Stimulated activated CD4-positive, alpha-beta T cell treated with anti-CD3 and anti-CD28 coated beads, Interleukin-12 subunit alpha, Interleukin-12 subunit beta, amount 100 ng/mL, for 4 hours (primary cell): ENCODE measurements around the gene OR9G1.
"Not testable (repeated sequence)": the region's sequence is repeated elsewhere in the genome, so short reads cannot be mapped to it uniquely, and the experiment has no call there.

Source experiments
- DNase-seq: peaks from one replicate; pipeline ENCODE4 v3.0.0-alpha.2; 2020

Gene OR9G1

GRCh38 chr11:56698795-56699194 is at the start of gene OR9G1:
Gene OR9G1, plus strand, starts transcription at chr11:56699095. Its CDS starts 1,293 bp downstream, at chr11:56700388.
- no peak for DNase-seq

- DNase-seq: no peak
These were observed 39.1 kb upstream of the OR9G1 start for GRCh38 chr11:56659755-56660154.

DNA sequence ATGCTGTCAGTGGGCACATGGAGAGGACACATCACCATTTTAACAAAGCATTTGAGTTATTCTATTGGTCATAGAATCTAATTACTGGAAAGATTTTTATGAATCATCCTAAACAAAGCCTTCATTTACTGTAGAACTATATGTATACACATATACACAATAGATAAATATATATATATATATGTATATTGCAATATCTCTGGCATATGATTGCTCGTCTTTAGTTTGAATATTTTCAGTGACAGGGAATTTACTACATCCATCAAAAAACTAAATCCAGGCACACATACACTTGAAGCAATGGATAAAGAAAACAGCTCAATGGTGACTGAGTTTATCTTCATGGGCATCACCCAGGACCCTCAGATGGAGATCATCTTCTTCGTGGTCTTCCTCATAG is 35.5 kb upstream of the OR9G1 start, which contains the start of gene OR5AR1:
Gene OR5AR1, plus strand, starts transcription at position 301 of the 400 bp plus-strand sequence. Its CDS starts 0 bp downstream, at position 301.
- no peak for DNase-seq

DNA sequence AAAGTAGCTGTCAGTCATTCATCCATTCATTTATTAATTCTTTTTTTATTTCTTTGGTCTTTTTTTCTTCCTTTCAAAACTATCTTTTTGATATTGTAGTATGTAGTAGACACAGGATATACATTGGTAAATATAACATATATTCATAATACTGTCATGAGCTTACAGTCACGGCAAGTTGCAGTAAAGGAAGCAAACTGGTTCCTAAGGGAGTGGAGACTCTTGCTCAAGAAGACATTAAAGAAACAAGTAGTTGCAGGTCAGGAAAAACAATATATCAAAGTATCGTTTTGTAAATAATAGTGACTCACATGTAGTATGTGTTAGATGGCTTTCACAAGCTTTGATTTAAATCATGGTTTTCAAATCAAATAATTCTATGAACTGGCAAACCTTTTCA is 27.9 kb upstream of the OR9G1 start:
- no peak for DNase-seq

DNA sequence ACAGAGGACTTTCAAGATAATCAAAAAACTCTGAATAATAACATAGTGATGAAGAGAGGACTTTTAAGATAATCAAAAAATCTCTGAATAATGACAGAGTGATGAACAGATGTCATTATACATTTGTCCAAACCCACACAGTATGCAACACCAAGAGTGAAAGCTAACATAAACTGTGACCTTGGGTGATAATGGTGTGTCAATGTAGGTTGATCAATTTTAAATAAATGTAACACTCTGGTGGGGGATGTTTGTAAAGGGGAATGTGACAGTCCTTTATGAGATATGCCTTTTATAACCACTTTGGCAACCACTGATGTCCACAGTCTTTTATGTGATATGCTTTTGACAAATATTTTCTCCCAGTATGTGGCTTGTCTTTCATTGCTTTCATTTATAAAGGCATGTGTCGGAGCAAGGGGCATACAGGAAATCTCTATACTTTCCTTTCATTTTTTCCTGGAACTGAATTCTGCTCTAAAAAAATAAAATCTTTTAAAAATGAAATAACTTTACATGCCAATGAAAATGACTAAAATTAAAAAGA is 10.3 kb upstream of the OR9G1 start:
- no peak for DNase-seq

GRCh38 chr11:56691179-56691578 is 7.7 kb upstream of the OR9G1 start:
- not testable (repeated sequence) for DNase-seq

GRCh38 chr11:56693428-56693827 is 5.5 kb upstream of the OR9G1 start:
- DNase-seq: no peak

GRCh38 chr11:56700242-56700913 is 1.5 kb downstream of the OR9G1 start:
- no peak for DNase-seq

DNA sequence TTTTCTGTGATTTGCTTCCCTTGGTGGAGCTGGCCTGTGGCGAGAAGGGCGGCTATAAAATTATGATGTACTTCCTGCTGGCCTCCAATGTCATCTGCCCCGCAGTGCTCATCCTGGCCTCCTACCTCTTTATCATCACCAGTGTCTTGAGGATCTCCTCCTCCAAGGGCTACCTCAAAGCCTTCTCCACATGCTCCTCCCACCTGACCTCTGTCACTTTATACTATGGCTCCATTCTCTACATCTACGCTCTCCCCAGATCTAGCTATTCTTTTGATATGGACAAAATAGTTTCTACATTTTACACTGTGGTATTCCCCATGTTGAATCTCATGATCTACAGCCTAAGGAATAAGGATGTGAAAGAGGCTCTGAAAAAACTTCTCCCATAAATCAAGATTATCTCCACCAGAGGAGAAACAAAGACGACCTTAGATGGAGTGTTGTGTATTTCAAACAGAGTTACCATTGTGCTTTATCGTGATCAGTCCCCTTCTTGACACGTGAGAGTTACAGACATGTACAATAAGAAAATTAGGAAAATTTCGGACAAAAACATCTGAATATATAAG is 2.1 kb downstream of the OR9G1 start:
- no peak for DNase-seq

GRCh38 chr11:56705784-56706396 is 7.0 kb downstream of the OR9G1 start:
- no peak for DNase-seq

- no peak for DNase-seq
These were observed 7.6 kb downstream of the OR9G1 start for GRCh38 chr11:56706486-56706885.

GRCh38 chr11:56714206-56714605 is 15.3 kb downstream of the OR9G1 start:
- no peak for DNase-seq

DNA sequence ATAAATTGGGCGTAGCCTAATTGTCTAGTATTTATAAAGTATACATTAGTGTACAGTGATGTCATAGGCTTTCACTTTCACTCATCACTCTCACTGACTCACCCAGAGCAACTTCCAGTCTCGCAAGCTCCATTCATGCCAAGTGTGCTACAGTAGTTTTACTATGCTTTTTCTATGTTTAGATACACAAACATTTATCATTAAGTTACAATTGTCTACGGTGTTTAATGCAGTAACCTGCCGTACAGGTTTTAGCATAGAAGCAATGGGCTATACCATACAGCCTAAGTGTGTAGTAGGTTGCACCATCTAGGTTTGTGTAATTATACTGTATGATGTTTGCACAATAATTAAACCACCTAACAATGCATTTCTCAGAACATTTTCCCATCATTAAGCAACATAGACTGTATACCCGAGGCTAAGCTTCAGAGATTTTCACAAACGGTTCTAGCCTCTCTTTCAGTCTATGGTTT is 17.5 kb downstream of the OR9G1 start:
- no peak for DNase-seq

- DNase-seq: no peak
These were observed 21.6 kb downstream of the OR9G1 start for GRCh38 chr11:56720513-56720912.

DNA sequence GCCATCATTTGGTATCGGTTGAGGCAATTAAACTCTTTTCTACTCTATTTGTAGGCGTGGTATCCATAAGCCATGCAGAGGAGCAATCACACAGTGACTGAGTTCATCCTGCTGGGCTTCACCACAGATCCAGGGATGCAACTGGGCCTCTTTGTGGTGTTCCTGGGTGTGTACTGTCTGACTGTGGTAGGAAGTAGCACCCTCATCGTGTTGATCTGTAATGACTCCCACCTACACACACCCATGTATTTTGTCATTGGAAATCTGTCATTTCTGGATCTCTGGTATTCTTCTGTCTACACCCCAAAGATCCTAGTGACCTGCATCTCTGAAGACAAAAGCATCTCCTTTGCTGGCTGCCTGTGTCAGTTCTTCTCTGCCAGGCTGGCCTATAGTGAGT is 41.2 kb downstream of the OR9G1 start:
- DNase-seq: no peak

DNA sequence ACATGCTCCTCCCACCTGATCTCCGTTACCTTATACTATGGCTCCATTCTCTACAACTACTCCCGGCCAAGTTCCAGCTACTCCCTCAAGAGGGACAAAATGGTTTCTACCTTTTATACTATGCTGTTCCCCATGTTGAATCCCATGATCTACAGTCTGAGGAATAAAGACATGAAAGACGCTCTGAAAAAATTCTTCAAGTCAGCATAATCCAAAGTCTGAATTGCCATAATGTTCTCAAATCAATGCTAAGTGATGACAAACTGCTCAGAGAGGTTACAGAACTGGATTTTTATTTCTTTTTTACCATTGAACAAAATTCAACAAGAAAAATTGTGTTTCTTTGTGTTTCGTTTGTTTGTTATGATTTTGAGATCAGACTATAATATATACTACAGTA is 42.0 kb downstream of the OR9G1 start:
- no peak for DNase-seq

- DNase-seq: no peak
These were observed 49.7 kb downstream of the OR9G1 start, which contains the start of gene OR9G4 for GRCh38 chr11:56748597-56748996. Gene OR9G4, minus strand, starts transcription at chr11:56748697. Its CDS starts 4,931 bp downstream, at chr11:56743766.

DNA sequence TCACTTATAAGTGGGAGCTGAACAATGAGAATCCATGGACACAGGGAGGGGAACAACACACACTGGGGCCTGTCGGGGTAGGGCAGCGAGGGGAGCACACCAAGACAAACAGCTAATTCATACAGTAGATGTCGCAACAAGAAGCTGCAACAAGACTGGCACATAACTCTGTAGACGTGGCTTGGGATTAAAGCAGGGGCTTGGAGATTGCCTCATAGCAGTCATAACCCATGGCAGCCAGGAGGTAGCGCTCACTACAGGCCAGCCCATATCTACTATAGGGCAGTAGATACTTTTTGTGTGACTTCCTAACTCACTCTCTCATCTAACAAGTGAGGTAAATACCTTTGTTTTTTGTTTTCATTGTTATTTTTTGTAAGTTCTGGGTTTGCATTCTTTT is 51.3 kb downstream of the OR9G1 start:
- DNase-seq: no peak

DNA sequence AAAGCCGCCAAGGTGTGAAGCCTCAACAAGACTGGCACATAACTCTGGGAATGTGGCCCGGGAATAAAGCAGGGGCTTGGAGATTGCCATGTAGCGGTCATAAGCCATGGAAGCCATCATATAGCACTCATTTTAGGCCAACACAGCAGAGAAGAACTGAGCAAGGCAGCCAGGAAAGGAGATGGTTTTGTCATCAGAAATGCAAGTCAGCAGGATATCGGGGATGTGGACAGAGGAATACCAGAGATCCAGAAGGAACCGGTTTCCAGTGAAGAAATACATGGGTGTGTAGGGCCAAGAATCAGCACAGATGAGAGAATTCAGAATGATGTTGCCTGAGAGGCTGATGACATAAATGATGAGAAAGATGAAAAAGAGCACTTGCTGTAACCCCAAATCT is 52.6 kb downstream of the OR9G1 start:
- DNase-seq: no peak
